Cortex of kidney (tissue), 1 donor: ENCODE measurements around the gene GDA.
"Not testable (repeated sequence)": the region's sequence is repeated elsewhere in the genome, so short reads cannot be mapped to it uniquely, and the experiment has no call there.

ENCODE experiments used
- DNase-seq: peaks from one replicate; lab custom pipeline; 2025; lab: John Stamatoyannopoulos, UW

GDA gene

DNA sequence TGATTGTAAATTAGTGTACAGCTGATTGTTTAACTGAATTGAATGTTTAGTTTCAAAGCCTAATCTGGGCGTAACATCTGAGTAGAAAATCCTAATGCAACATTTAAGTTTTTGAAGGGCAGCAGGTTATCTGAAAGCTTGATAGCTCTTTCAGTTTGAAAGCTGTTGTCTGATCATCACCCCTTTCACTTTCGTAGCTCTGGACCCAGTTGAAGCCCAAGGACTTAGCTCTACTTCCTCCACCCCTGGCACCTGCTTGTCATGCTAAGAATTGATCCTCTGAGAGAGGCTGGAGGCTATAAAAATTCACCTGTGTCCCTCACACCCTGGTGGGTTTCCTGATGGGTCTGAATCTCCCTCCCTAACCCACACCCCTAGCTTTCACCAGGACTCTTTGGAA lies 129.7 kb downstream of the GDA start:
- no peak for DNase-seq

GRCh38 chr9:72280913-72281500 lies 131.8 kb downstream of the GDA start:
- no peak for DNase-seq

- no peak for DNase-seq
Measured at GRCh38 chr9:72289401-72289800, 140.2 kb downstream of the GDA start.

- DNase-seq: no peak
Measured at GRCh38 chr9:72290311-72290710, 141.1 kb downstream of the GDA start.

DNA sequence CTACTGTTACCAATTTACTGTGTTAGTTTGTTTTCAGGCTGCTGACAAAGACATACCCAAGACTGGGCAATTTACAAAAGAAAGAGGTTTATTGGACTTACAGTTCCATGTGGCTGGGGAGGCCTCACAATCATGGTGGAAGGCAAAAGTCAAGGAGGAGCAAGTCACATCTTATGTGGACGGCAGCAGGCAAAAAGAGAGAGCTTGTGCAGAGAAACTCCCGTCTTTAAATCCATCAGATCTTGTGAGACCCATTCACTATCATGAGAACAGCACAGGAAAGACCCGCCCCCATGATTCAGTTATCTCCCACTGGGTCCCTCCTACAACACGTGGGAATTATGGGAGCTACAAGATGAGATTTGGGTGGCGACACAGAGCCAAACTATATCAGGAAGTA lies 142.3 kb downstream of the GDA start:
- not testable (repeated sequence) for DNase-seq

GRCh38 chr9:72292256-72292682 lies 143.0 kb downstream of the GDA start:
- DNase-seq: no peak

- no peak for DNase-seq
Measured at GRCh38 chr9:72292874-72293607, 143.8 kb downstream of the GDA start.

DNA sequence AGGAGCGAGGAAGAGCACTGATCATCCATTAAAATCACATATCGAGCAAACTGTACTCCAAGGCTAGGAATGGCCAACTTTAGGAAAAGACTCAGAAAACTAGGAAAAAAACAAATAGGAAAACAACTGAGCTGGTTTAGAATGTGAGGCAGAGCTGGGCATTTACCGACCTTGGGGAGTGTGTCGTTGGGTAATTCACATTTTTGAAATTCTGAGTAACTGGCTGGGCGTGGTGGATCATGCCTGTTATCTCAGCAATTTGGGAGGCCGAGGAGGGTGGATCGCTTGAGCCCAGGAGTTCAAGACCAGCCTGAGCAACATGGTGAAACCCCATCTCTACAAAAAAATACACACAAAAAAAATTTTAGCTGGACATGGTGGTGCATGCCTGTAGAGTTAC lies 145.7 kb downstream of the GDA start:
- DNase-seq: no peak

DNA sequence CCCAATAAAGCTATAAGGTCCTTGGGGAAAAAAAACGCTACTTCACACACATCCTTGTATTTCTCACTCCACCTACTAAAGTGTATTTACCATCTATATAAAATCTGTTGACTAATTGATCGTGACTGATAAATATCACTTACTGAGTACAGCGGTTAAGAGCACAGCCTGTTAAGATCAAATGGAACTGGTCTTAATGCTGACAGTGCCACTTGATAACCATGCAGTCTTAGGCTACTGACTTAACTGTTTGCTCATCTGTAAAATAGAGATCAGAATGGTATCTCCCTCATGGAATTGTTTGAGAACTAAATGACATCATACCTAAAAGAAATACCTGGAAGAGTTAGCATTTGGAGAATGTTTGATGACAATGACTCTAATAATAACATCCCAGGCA lies 148.3 kb downstream of the GDA start:
- DNase-seq: no peak

GRCh38 chr9:72299017-72299603 lies 149.9 kb downstream of the GDA start:
- no peak for DNase-seq

DNA sequence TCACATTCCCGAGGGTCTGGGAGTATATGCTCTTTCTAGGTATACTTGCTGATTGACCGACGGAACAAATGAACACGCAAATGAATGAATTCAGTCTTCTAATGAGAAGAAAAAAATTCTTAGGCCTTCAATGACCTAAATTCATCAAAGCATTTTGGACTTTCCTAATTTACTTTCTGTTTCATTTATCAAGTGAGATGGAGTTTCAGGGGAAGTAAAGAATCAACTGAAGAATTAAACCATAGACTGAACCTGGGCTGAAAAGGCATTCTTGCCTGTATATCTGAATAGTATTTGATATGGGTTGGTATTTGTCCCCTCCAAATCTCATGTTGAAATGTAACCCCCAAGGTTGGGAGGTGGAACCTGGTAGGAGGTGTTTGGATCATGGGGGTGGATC lies 151.6 kb downstream of the GDA start:
- DNase-seq: no peak
